T47D (cell line): ENCODE results near the gene TSPAN10.

Experiments used
- DNase-seq, 2 experiments: peaks; one replicate each; pipeline versions ENCODE4 v3.0.0 to v3.0.0-alpha.2; 2011 to 2012; ENCODE audit warnings: low read depth in 1 of 2, low spot score in 1 of 2
- JUND ChIP-seq: IDR thresholded peaks from 2 replicates; pipeline ENCODE4 v1.6.1; 2012; ENCODE audit warnings: low read depth
- in situ Hi-C: cut with HindIII; loops from 2 replicates; pipeline ENCODE4 v1.10.0; 2016; ENCODE audit warnings: low sequenced_read_pairs, low pct_unique_long_range_greater_than_20kb

TSPAN10 gene

GRCh38 chr17:81636505-81637288 is at the start of gene TSPAN10, which contains the start of gene NPLOC4:
Gene TSPAN10 (plus strand): TSS chr17:81637196. CDS start chr17:81642413, 5,217 bp downstream.
Gene NPLOC4 (minus strand): TSS chr17:81637112. CDS start chr17:81636930, 182 bp downstream.
- no peak for TF ChIP-seq JUND
- DNase-seq, result peak; percentile 93 to 98
- in situ Hi-C loops, result no loop called here

- no peak for TF ChIP-seq JUND
- in situ Hi-C loops, result no loop called here
- no peak for DNase-seq
These were observed 47.4 kb upstream of the TSPAN10 start for GRCh38 chr17:81589612-81590011.

DNA sequence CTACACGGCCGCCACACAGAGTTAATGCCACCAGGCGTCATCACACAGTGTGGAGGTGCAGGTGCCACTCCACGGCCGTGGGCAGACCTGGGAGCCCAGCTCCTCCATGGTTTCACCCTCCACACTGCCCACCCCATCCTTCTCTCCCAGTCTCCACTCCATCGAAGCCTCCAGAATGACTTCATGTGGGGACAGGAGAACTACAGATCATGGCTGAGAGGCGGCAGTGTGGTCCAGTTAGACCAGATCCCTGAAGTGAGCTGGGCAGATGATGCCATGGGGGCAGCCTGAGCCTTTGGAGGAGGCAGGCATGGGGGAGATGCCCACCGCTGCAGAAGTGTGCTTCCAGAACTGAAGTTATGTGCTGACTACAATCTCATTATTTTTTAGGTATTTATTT is 46.9 kb upstream of the TSPAN10 start:
- in situ Hi-C loops, result no loop called here
- TF ChIP-seq JUND, result no peak
- DNase-seq, result no peak

DNA sequence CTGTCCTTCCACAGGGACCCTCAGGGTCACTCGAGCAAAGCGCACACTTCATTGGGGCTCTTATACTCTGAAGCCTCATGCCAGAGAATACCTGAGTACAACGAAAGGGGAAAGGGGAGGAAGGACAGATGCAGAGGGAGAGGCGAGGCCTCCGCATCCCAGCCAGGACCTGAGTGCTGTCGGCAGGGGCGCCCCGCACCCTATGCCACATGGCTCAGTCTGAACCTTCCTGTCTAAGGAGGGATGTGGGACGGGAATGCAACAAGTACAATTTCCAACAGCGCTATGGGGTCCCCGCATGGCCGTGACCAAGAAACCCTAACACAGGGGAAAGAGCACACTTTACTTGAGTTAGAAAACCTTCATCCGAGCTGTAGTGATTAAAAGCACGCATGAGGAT is 45.0 kb upstream of the TSPAN10 start:
- no peak for TF ChIP-seq JUND
- no peak for DNase-seq
- in situ Hi-C loops, result no loop called here

- DNase-seq, result no peak
- no peak for TF ChIP-seq JUND
- in situ Hi-C loops, result no loop called here
These were observed 43.7 kb upstream of the TSPAN10 start for GRCh38 chr17:81593105-81593871.

DNA sequence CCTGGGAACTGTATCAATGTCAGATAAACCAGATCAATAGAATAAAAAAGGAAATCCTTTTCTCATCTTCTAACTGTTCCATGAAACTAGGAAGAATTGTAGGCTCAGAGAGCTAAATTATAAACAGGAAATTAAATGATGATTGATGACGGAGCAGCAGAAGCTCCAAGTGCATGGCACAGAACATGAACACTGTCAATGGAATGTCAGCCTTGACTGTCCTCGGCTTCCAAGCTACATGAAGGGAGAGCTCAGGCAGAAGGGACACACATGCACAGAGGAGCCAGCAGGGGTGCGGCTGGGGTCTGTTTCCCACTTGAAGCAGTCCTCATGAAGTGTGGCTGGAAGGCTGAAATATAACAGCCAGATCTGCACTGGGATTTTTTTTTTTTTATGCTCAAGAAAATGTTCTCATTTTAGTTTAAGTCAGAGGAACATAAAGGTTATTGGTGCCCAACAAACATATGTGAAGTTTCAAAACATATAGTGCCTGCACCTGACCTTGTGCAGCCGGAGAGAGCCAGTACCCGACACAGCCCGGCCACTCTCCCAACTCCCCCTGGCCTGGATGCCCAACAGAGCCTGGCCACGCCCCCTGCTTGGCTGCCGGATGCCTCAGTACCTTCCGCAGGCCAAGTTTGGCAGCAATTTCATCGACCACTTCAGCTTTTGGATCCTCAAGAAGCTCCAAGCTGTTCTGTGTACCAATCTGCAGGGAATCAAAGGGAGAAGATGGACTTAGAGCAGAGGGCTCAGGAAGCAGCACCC is 37.1 kb upstream of the TSPAN10 start:
- no peak for TF ChIP-seq JUND
- no peak for DNase-seq
- in situ Hi-C loops, result no loop called here

DNA sequence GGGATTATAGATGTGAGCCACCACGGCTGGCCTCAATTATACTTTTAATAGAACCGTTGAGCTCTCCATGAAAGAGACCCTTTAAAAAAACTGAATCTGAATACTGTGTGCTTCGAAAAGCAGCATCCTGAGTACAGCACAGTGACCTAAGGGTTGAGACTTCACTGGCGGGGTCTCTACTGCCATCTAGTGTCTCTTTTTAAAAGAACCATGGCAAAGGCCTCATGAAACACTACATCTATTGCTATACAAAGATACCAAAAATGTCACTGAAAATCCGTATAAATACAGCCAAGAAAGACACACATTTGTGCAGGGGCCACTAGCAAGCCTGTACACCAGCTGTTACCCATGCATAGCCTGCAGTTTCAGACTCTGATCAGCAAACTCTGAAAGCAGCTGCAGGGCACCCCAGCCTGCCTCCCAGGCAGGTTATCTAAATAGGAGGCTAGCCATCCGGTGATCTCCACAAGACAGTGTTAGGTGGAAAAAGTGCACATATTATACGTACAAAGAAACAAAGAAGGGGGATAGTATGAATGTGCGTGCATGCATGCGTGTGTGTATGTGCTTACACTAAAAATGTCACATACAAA is 35.4 kb upstream of the TSPAN10 start:
- no peak for TF ChIP-seq JUND
- DNase-seq, result peak; percentile 75 to 77
- in situ Hi-C loops, result no loop called here

DNA sequence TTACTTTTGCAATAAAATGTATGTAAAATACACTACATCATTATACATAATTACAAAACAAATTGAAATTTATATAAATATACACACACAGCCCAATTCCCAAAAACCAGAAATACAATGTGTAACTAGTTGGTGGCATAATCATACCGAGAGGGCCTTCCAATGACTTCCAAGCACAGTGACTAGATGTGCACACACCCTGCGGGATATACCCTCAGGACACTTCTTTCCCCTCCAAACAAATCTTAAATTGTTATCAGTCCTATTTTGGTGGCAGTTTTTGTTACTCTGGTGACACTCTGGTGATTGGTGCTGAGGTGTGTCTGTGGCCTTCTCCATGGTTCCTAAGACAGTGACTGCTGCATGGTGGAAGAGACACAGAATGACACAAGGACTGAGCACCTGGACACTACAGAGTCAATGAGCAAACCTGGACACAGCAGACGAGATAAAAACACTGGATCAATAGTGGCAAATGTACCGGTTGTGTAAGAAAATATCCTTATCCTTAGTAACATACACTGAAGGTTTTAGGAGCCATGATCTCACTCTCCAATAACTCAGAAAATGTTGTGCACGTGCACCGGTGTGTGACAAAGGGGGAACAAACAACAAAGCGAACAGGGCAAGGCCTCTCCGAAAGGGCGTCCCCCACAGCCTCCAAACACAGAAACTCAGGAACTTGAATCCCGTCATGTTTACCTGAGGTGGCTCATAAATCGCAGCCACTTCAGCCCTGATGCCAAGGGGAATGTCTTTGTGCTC is 33.0 kb upstream of the TSPAN10 start:
- TF ChIP-seq JUND, result no peak
- in situ Hi-C loops, result no loop called here
- no peak for DNase-seq

- no peak for TF ChIP-seq JUND
- in situ Hi-C loops, result no loop called here
- DNase-seq, result no peak
These were observed 29.6 kb upstream of the TSPAN10 start for GRCh38 chr17:81607431-81607830.

GRCh38 chr17:81608082-81608481 is 28.9 kb upstream of the TSPAN10 start:
- no peak for TF ChIP-seq JUND
- no peak for DNase-seq
- in situ Hi-C loops, result no loop called here

GRCh38 chr17:81608605-81609004 is 28.4 kb upstream of the TSPAN10 start:
- TF ChIP-seq JUND, result no peak
- no peak for DNase-seq
- in situ Hi-C loops, result no loop called here
